ENCODE data around the gene IQCN.

DNA sequence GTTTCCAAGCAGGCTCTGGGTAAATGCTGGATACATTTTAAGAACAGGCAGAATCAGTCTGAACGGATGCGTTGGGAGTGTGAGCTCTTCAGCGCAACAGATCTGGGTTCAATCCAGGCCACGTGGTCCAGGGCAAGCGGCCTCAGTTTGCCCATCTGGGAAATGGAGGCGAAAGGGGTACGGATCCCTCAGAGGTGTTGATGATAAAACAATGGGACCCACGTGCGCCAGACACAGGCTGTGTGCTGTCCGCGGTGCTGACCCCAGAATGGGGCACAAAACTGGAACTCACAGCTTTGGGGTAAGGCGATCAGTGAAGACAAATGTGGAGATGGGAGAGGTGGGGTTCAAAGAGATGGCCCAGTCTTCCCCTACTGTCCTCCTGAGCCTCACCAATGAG lies 34.9 kb downstream of the IQCN start:
- TF ChIP-seq CTCF (IDR thresholded peaks at IDR 0.05) (no peak), ZFX (IDR thresholded peaks at IDR 0.05; ENCODE audit: borderline replicate concordance) (no peak)

Data from 22Rv1 (cell line).